ENCODE results near the gene OTULINL. TPM values are rescaled to one million over a fixed set of nuclear protein-coding genes. Genes with fewer than 3 reads are reported as not detected.

The OTULINL gene
- total RNA-seq, 6 experiments from 2014 or later, result 0.66 to 1.7 (median 1.2) TPM

GRCh38 chr5:14650052-14650451 is 68.5 kb downstream of the OTULINL start:
- Histone ChIP-seq H3K36me3 (no peaks in the 10 kb centered on the region), H3K27me3 (no peaks in the 10 kb centered on the region), H3K27ac (no peak overlapping the region), H3K4me1 (no peaks in the 10 kb centered on the region), H3K4me3 (no peak overlapping the region), H3K9me3 (no peaks in the 10 kb centered on the region)
- ATAC-seq, result no peak
- no peak for TF ChIP-seq POLR2A (IDR thresholded peaks at IDR 0.05)
- TF ChIP-seq, protein P1, sequence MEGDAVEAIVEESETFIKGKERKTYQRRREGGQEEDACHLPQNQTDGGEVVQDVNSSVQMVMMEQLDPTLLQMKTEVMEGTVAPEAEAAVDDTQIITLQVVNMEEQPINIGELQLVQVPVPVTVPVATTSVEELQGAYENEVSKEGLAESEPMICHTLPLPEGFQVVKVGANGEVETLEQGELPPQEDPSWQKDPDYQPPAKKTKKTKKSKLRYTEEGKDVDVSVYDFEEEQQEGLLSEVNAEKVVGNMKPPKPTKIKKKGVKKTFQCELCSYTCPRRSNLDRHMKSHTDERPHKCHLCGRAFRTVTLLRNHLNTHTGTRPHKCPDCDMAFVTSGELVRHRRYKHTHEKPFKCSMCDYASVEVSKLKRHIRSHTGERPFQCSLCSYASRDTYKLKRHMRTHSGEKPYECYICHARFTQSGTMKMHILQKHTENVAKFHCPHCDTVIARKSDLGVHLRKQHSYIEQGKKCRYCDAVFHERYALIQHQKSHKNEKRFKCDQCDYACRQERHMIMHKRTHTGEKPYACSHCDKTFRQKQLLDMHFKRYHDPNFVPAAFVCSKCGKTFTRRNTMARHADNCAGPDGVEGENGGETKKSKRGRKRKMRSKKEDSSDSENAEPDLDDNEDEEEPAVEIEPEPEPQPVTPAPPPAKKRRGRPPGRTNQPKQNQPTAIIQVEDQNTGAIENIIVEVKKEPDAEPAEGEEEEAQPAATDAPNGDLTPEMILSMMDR (IDR thresholded peaks at IDR 0.05), result no peak
- intact Hi-C loops (cut with DNase I), result no loop called here
- 79% methylated on average over 3 of the region's 3 CpGs for WGBS (ENCODE audit: insufficient coverage, low coverage, low lambda C conversion rate, missing lambda C conversion rate)
- DNase-seq, result no peak

DNA sequence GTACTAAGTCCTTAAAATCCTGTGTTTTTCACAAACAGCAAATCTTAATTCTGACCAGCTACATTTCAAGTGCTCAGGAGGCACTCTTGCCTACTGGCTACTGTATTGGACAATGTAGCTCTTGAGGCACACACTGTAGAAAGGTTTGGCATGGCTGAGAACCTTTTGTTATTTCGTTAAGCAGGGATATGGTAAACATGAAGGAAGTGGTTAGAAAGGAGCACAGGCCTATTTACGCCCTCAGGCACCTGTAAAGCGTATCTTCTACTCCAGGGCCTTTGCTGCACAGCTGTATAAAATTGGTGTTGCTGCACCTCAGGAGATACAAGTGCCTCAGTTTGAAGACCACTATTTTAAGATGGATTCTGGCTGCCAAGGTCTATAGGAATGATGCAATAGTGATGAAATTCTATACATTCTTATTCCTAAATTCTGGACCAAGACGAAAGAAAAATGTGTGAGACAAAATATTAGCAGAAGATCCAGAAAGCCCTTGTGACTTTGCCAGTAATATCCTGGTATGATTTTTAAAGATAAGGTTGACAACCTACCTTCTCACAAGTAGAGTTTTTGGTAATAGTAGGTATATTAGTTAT is 73.7 kb downstream of the OTULINL start:
- no peaks in the 10 kb centered on the region for H3K9me3 ChIP-seq
- no peaks in the 10 kb centered on the region for H3K27me3 ChIP-seq
- no peak overlapping the region for H3K27ac ChIP-seq
- no peak for TF ChIP-seq POLR2A (IDR thresholded peaks at IDR 0.05)
- TF ChIP-seq, protein P1 (IDR thresholded peaks at IDR 0.05), result no peak
- no peak for DNase-seq
- no peaks in the 10 kb centered on the region for H3K36me3 ChIP-seq
- intact Hi-C loops (cut with DNase I), result no loop called here
- H3K4me1 ChIP-seq, result no peaks in the 10 kb centered on the region
- WGBS (ENCODE audit: insufficient coverage, low coverage, low lambda C conversion rate, missing lambda C conversion rate), result 53% methylated on average over 4 of the region's 4 CpGs
- no peak for ATAC-seq
- H3K4me3 ChIP-seq, result no peak overlapping the region

- TF ChIP-seq POLR2A (IDR thresholded peaks at IDR 0.05), result no peak
- TF ChIP-seq, protein P1 (IDR thresholded peaks at IDR 0.05), result no peak
- DNase-seq, result no peak
- 39% methylated on average over 2 of the region's 2 CpGs for WGBS (ENCODE audit: insufficient coverage, low coverage, low lambda C conversion rate, missing lambda C conversion rate)
- H3K4me1 ChIP-seq, result peaks cover 0 to 5% (median 0%) of the 10 kb centered on the region in 4 donors
- H3K27ac ChIP-seq, result no peak overlapping the region
- intact Hi-C loops (cut with DNase I), result no loop called here
- no peak overlapping the region for H3K4me3 ChIP-seq
- no peaks in the 10 kb centered on the region for H3K27me3 ChIP-seq
- H3K36me3 ChIP-seq, result no peaks in the 10 kb centered on the region
- H3K9me3 ChIP-seq, result no peaks in the 10 kb centered on the region
- no peak for ATAC-seq
Observed at GRCh38 chr5:14656898-14657297, 75.3 kb downstream of the OTULINL start.

DNA sequence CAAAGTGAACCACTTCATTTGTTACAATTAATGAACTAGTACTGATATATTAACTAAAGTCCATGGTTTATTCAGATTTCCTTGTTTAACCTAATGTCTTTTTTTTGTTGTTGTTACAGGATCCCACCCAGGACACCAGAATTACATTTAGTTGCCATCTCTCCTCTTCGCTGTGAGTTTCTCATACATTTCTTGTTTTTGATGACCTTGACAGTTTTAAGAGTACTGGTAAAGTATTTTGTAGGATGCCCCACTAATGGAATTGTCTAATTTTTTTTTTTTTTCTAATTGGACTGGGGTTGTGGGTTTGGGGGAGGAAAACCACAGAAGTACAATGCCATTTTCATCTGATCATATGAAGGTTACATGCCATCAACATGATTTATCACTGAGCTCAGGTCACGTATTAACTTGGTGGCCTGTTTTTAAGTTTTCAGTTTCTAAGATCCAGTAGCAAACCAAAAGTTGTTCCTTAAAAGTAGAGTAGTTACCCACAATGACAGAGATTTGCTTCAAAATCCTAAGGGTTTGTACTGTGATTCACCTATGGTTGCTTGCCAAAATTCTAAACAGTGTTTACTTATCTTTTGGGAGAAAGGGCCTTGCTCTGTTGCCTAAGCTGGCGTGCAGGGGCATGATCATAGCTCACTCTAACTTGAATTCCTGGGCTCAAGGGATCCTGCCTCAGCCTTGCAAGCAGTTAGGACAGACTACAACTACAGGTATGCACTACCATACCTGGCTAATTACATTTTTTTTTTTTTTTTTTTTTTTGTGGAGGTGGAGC is 78.4 kb downstream of the OTULINL start:
- WGBS (ENCODE audit: insufficient coverage, low coverage, low lambda C conversion rate, missing lambda C conversion rate), result 65% methylated on average over 2 of the region's 3 CpGs

More for the DNA sequence above, 78.4 kb downstream of the OTULINL start:
- H3K27me3 ChIP-seq, result no peaks in the 10 kb centered on the region
- no peaks in the 10 kb centered on the region for H3K36me3 ChIP-seq
- DNase-seq (peak in 1 of 3 donors; percentile 46), ATAC-seq (peak; percentile 37 to 54 (median 46))
- intact Hi-C loops (cut with DNase I), result no loop called here
- no peak overlapping the region for H3K4me3 ChIP-seq
- TF ChIP-seq, protein P1 (IDR thresholded peaks at IDR 0.05), result no peak
- no peak for TF ChIP-seq POLR2A (IDR thresholded peaks at IDR 0.05)
- no peaks in the 10 kb centered on the region for H3K9me3 ChIP-seq
- H3K4me1 ChIP-seq, result peaks cover 0 to 13% (median 0%) of the 10 kb centered on the region in 4 donors
- H3K27ac ChIP-seq, result peak overlapping the region in 1 of 3 donors; percentile 35

Data from right lobe of liver (tissue), 6 donors.